H7 (cell line): ENCODE measurements around the gene C4orf36. TPM values are rescaled to one million over a fixed set of nuclear protein-coding genes. Genes with fewer than 3 reads are reported as not detected.

ENCODE experiments used
- DNase-seq: peaks from one replicate; pipeline ENCODE4 v3.0.0; 2012
- H3K27me3 ChIP-seq: 2 replicates; pipeline ENCODE4 v1.6.0; 2011; ENCODE audit warnings: mild to moderate bottlenecking, low read length; ENCODE audit not compliant: control insufficient read depth, insufficient read depth
- H3K36me3 ChIP-seq: replicated peaks from 2 replicates; pipeline ENCODE4 v1.5.1; 2011; ENCODE audit warnings: low read length; ENCODE audit not compliant: control insufficient read depth, insufficient read depth
- H3K4me3 ChIP-seq: 2 replicates; pipeline ENCODE4 v1.5.1; 2011; ENCODE audit warnings: low read depth, mild to moderate bottlenecking, control low read depth, low read length, moderate library complexity; ENCODE audit not compliant: insufficient read depth
- total RNA-seq: library from RNA; depleted of rRNA; stranded (reverse); fragments of >200 nt; shearing (Covaris generic); gene quantifications from 2 replicates; pipeline ENCODE4 v1.2.3, GENCODE V29; 2014

Gene C4orf36
- total RNA-seq, 1 experiment from 2014 or later: 0.97 TPM

GRCh38 chr4:86924811-86925210, 32.6 kb upstream of the C4orf36 start:
- no peaks in the 10 kb centered on the region for H3K27me3 ChIP-seq
- H3K36me3 ChIP-seq: no peaks in the 10 kb centered on the region; the same call in 1 of the 2 replicates
- no peak overlapping the region for H3K4me3 ChIP-seq
- DNase-seq: no peak

DNA sequence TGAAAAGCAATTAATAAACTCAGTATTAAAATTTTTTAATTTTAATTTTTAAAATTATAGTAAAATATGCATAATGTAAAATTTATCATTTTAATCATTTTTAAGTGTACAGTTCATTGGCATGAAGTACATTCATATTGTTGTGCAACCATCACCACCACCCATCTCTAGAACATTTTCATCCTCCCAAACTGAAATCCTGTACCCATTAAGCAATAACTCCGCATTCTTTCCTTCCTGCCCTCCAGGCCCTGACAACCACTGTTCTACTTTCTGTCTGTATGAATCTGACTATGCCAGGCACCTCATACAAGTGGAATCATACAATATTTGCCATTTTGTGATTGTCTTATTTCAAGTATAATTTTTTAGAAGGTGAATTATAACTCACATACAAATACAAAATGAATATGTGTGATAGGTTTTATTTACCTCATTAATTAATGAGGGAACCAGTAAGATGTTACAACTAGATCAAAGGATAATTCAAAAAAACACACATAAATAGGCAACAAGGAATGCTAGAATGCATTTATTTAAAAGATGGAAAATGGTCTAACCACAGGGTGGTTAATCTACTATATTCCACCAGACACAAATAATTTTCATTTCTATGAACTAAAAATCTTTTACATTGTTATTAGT, 29.5 kb upstream of the C4orf36 start:
- H3K4me3 ChIP-seq: no peak overlapping the region
- DNase-seq: no peak
- H3K36me3 ChIP-seq: no peaks in the 10 kb centered on the region
- H3K27me3 ChIP-seq: no peaks in the 10 kb centered on the region

GRCh38 chr4:86919561-86920223, 27.5 kb upstream of the C4orf36 start:
- Histone ChIP-seq H3K4me3 (no peak overlapping the region), H3K36me3 (no peaks in the 10 kb centered on the region), H3K27me3 (no peaks in the 10 kb centered on the region)
- DNase-seq: no peak

- no peak for DNase-seq
- no peaks in the 10 kb centered on the region for H3K27me3 ChIP-seq
- no peak overlapping the region for H3K4me3 ChIP-seq
- H3K36me3 ChIP-seq: no peaks in the 10 kb centered on the region
Measured at GRCh38 chr4:86918539-86919072, 26.4 kb upstream of the C4orf36 start.

DNA sequence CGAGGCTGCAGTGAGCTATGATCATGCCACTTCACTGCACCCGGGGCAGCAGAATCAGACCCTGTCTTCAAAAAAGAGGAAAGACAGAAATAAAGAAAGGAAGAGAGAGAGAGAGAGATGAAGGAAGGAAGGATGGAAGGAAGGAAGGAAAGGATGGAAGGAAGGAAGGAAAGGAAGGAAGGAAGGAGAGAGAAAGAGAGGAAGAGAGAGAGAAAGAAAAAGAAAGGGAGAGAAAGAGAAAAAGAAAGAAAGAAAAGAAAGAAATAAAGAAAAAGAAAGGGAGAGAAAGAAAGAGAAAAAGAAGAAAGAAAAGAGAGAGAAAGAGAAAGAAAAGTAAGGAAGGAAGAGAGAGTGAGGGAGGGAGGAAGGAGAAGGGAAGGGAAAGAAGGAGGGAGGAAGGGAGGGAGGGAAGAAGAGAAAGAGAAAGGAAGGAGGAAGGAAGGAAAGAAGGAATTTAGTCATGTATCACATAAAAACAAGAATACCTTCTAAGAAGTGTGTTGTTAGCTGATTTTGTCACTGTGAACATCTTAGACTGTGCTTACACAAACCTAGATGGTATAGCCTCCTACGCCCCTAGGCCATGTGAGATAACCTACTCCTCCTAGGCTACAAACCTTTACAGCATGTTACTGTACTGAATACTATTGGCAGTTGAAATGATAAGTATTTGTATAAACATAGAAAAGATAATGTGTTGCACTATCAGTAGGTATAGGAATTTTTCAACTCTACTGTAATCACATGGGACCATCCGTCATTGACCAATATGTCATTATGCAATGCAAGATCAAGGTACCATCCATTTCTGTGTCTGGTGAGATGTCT, 25.2 kb upstream of the C4orf36 start:
- no peaks in the 10 kb centered on the region for H3K27me3 ChIP-seq

GRCh38 chr4:86916392-86916791, 24.2 kb upstream of the C4orf36 start:
- no peaks in the 10 kb centered on the region for H3K36me3 ChIP-seq
- no peaks in the 10 kb centered on the region for H3K27me3 ChIP-seq
- DNase-seq: no peak
- no peak overlapping the region for H3K4me3 ChIP-seq

More for the DNA sequence above, 25.2 kb upstream of the C4orf36 start:
- Histone ChIP-seq H3K36me3 (no peaks in the 10 kb centered on the region), H3K4me3 (no peak overlapping the region)
- no peak for DNase-seq

DNA sequence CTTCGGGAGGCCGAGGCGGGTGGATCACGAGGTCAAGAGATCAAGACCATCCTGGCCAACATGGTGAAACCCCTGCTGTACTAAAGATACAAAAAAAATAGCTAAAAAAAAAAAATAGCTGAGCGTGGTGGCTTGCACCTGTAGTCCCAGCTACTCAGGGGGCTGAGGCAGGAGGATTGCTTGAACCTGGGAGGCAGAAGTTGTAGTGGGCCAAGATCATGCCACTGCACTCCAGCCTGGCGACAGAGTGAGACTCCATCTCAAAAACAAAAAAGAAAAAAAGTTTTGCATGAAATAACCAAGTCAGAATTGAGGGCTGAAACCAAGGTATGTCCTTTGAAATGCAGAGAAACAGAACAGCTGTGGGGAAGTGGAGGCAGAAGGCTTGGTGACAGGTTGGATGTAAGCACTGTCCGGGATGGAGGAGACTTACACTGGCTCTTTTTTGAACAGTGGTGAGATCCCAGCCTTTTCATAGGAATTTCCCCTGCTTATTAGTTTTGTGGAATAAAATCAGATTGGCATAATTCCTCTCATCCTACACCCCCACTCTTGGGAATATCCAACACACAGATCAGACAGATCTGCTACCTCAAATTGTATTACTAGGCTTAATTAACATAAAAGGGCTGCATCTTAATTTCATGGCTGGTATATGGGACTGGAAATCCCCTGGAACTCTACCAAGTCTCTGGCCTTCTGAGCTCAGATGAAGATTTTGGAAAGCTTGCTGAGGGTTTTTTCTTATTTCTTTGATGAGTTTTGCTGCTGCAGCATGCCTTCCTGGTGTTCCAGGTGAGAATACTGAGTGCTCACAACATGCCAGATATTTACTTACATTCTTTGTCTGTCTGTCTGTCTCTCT, 18.8 kb upstream of the C4orf36 start:
- Histone ChIP-seq H3K4me3 (no peak overlapping the region), H3K27me3 (no peaks in the 10 kb centered on the region), H3K36me3 (no peaks in the 10 kb centered on the region)
- no peak for DNase-seq

DNA sequence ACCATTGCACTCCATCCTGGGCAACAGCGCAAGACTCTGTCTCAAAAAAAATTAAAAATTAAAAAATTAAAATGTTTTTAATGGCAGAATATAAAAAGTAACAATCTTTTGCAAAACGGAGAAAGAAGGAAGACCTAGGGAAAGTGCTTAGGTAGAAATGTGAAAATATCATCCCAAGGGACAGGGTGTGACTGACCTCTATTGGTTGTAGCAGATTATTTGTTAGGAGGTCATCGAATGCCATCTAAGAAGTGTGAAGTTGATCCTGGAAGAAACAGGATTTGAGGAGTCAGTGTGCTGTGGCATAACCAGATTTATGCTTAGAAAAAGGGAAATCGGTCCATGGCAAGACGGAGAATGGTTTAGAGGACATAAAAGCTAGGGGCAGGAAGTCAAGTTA, 18.1 kb upstream of the C4orf36 start:
- peak; percentile 33 for DNase-seq
- no peaks in the 10 kb centered on the region for H3K36me3 ChIP-seq
- no peak overlapping the region for H3K4me3 ChIP-seq
- H3K27me3 ChIP-seq: no peaks in the 10 kb centered on the region

DNA sequence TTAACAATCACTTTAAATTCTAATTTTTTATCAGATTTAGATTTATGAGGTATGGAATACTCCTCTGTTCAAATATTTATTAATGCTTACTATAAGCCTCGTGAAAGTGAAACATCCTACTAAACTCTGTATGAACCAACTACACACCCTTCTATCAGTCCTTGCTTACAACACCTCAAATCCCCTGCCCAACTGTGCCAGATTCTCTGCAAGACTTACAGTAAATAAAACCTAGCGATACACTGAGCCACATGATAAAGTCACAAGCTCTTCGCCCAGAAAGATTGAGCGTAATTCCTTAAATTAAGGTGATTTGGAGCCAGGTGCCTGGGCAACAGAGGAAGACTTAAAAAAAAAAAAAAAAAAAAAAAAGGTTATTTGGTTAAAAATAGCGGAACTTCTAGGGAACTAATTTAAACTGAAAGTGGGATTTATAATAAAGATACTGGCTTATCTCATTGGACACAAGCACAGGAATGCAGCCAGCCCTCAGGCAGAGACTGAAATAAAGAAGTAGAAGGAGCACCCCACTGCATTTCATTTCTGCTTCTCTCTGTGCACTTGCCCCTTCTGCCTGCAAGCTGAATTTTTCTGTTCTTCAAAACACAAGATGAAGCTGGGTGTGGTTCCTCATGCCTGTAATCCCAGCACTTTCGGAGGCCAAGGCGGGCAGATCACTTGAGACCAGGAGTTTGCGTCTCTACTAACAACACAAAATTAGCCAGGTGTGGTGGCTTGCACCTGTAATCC, 17.5 kb upstream of the C4orf36 start:
- H3K27me3 ChIP-seq: no peaks in the 10 kb centered on the region
- no peak for DNase-seq
- no peaks in the 10 kb centered on the region for H3K36me3 ChIP-seq
- no peak overlapping the region for H3K4me3 ChIP-seq

- no peak overlapping the region for H3K4me3 ChIP-seq
- no peak for DNase-seq
- H3K27me3 ChIP-seq: no peaks in the 10 kb centered on the region
- no peaks in the 10 kb centered on the region for H3K36me3 ChIP-seq
Measured at GRCh38 chr4:86908251-86908657, 16.0 kb upstream of the C4orf36 start.

- Histone ChIP-seq H3K4me3 (no peak overlapping the region), H3K27me3 (no peaks in the 10 kb centered on the region), H3K36me3 (no peaks in the 10 kb centered on the region)
- DNase-seq: no peak
Measured at GRCh38 chr4:86901864-86902263, 9.6 kb upstream of the C4orf36 start.

GRCh38 chr4:86898562-86898961, 6.3 kb upstream of the C4orf36 start:
- Histone ChIP-seq H3K4me3 (no peak overlapping the region), H3K27me3 (no peaks in the 10 kb centered on the region), H3K36me3 (no peaks in the 10 kb centered on the region)
- no peak for DNase-seq

DNA sequence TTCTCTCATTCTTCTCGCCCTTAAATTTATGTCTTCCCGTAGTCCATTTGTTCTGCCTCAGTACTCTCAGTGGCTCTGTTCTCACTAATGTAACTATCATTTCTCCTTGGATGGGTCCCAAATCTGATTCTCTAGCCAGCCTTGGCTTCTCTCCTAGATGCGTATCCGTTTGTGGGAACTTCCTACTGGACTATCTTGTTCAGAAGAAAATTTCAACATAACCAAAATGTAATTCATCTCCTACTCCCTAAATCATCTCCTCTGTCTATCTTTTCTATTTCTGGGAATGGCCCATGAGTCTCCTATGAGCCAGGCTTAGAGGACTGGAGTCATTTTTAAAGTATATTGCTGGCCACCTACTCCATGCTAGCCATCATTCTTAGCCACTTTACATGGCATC, 4.4 kb upstream of the C4orf36 start:
- H3K36me3 ChIP-seq: no peaks in the 10 kb centered on the region
- H3K27me3 ChIP-seq: no peaks in the 10 kb centered on the region; the same call in 1 of the 2 replicates
- no peak overlapping the region for H3K4me3 ChIP-seq
- DNase-seq: no peak
